Measurements from ENCODE around the gene GNAT1.

Gene GNAT1

DNA sequence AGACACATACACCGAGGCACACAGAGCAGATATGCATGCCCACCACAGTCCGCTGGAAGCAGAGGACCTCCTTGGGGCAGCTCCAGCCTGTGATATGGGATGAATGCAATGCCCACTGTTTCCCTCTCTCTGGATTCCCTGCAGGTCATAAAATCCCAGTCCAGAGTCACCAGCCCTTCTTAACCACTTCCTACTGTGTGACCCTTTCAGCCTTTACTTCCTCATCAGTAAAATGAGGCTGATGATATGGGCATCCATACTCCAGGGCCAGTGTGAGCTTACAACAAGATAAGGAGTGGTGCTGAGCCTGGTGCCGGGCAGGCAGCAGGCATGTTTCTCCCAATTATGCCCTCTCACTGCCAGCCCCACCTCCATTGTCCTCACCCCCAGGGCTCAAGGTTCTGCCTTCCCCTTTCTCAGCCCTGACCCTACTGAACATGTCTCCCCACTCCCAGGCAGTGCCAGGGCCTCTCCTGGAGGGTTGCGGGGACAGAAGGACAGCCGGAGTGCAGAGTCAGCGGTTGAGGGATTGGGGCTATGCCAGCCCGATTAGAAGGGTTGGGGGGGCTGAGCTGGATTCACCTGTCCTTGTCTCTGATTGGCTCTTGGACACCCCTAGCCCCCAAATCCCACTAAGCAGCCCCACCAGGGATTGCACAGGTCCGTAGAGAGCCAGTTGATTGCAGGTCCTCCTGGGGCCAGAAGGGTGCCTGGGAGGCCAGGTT lies at the start of gene GNAT1:
Gene GNAT1, plus strand, starts transcription at position 675 of the 725 bp plus-strand sequence. CDS start 116 bp downstream, outside the sequence.
- TF ChIP-seq CTCF (IDR thresholded peaks at IDR 0.05; ENCODE audit: low read depth, low read length), result no peak
- no peak within 1 kb of the TSS for H3K4me3 ChIP-seq (ENCODE audit: low read depth, low read length)
- in situ Hi-C loops (cut with HindIII; ENCODE audit: low sequenced_read_pairs), result no loop called here
- no peak for DNase-seq (ENCODE audit: low read depth, low spot score)

GRCh38 chr3:50146316-50146901 lies 45.0 kb upstream of the GNAT1 start:
- no peak for DNase-seq (ENCODE audit: low read depth, low spot score)
- no peak overlapping the region for H3K4me3 ChIP-seq (ENCODE audit: low read depth, low read length)
- in situ Hi-C loops (cut with HindIII; ENCODE audit: low sequenced_read_pairs), result no loop called here
- no peak for TF ChIP-seq CTCF (IDR thresholded peaks at IDR 0.05; ENCODE audit: low read depth, low read length)

- in situ Hi-C loops (cut with HindIII; ENCODE audit: low sequenced_read_pairs), result no loop called here
- TF ChIP-seq CTCF (IDR thresholded peaks at IDR 0.05; ENCODE audit: low read depth, low read length), result no peak
- DNase-seq (ENCODE audit: low read depth, low spot score), result no peak
- no peak overlapping the region for H3K4me3 ChIP-seq (ENCODE audit: low read depth, low read length)
Measured at GRCh38 chr3:50147016-50147415, 44.4 kb upstream of the GNAT1 start.

GRCh38 chr3:50147447-50147846 lies 44.0 kb upstream of the GNAT1 start:
- DNase-seq (ENCODE audit: low read depth, low spot score), result no peak
- no peak overlapping the region for H3K4me3 ChIP-seq (ENCODE audit: low read depth, low read length)
- no peak for TF ChIP-seq CTCF (IDR thresholded peaks at IDR 0.05; ENCODE audit: low read depth, low read length)
- in situ Hi-C loops (cut with HindIII; ENCODE audit: low sequenced_read_pairs), result no loop called here

- in situ Hi-C loops (cut with HindIII; ENCODE audit: low sequenced_read_pairs), result no loop called here
- DNase-seq (ENCODE audit: low read depth, low spot score), result no peak
- H3K4me3 ChIP-seq (ENCODE audit: low read depth, low read length), result no peak overlapping the region
- TF ChIP-seq CTCF (IDR thresholded peaks at IDR 0.05; ENCODE audit: low read depth, low read length), result no peak
Measured at GRCh38 chr3:50147861-50148260, 43.5 kb upstream of the GNAT1 start.

DNA sequence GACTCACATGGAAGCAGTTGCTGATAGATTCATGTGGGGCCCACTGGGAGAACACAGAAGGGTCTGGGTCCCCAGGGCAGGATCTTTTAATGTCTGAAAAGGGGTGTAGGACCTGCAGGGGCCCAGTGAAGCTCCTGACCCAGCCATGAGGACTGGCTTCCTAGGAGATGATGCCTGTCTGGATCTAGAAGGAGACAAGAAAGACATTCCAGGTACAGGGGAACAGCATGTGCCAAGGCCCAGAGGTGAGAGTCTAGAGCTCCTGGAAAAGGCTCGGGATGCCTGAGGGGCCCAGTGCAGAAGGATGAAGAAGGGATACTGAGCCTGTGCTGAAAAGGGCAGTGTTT lies 41.0 kb upstream of the GNAT1 start:
- no peak overlapping the region for H3K4me3 ChIP-seq (ENCODE audit: low read depth, low read length)
- no peak for DNase-seq (ENCODE audit: low read depth, low spot score)
- in situ Hi-C loops (cut with HindIII; ENCODE audit: low sequenced_read_pairs), result no loop called here
- TF ChIP-seq CTCF (IDR thresholded peaks at IDR 0.05; ENCODE audit: low read depth, low read length), result no peak

Measured in astrocyte of the spinal cord (primary cell).